T-helper 2 cell (primary cell): ENCODE measurements around the gene UBE2S.

Experiments used
- DNase-seq, 5 experiments: peaks; one replicate each; pipeline versions ENCODE4 v3.0.0 to v3.0.0-alpha.2; 2012 to 2022

UBE2S gene

GRCh38 chr19:55383279-55384130 lies 24.1 kb downstream of the UBE2S start:
- DNase-seq: peak in 2 of 5 experiments; percentile 30 to 78

DNA sequence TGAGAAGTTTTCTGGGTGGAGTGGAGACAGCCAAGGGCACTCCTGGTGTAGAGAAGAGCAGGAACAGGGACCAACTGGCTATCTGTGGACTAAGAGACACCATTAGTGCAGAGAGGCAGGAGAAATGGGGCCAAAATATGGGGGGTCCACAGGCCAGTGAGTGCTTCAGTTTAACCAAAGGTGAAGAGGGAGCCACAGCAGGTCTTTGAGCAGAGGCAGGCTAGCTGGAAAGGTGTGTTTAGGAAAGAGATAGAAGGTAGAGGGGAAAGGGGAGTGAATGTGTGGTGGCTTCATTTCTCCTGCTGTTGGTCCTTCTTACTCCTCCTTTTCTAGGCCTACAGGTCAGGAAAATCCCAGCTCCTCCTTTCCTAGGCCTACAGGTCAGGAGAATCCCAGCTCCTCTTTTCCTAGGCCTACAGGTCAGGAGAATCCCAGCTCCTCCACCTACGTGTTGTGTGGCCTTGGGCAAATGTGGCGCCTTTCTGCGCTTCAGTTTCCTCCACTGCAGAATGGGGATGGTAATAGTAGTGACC lies 25.0 kb downstream of the UBE2S start:
- DNase-seq: no peak

DNA sequence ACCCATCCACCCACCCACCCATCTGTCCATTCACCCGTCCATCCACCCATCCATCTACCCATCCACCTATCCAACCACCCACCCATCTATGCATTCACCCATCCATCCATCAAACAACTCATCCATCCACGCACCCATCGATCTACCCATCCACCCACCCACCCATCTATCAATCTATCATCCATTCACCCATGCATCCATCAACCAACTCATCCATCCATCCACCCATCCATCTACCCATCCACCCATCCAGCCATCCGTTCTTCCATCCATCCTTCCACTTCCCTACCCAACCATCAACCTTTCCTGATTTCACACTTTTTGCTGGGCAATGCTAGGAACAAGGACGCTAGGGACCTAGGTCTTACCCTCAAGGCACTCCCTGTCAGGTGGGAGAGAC lies 25.6 kb downstream of the UBE2S start:
- DNase-seq: no peak

DNA sequence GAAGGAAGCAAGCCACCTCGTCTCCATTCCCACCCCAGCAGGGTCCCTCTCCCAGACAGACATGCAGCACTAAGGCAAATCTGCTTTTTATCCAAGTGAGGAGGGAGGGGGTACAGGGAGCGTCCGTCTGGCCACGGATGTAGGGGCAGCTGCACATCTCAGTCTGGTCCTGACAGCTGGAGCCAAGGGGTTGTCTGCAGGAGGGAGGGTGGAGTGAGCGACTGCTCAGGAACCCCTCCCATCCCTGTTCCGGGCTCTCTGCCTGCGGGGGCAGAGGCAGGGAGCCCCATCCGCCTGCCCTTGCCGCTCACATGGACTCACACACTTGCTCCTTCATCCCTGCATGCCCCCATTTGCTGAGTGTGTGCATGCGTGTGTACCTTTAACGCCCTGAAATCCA lies 28.4 kb downstream of the UBE2S start:
- DNase-seq: no peak

GRCh38 chr19:55377356-55378131 lies 30.0 kb downstream of the UBE2S start:
- DNase-seq: no peak

- DNase-seq: no peak
These were observed 31.2 kb downstream of the UBE2S start, which contains the start of gene TMEM190 for GRCh38 chr19:55376241-55376933. TSS of gene TMEM190 (plus strand) at chr19:55376826. CDS start at chr19:55376854, 28 bp downstream.

GRCh38 chr19:55373993-55374757 lies 33.4 kb downstream of the UBE2S start:
- DNase-seq: no peak

- DNase-seq: no peak
These were observed 34.1 kb downstream of the UBE2S start for GRCh38 chr19:55373306-55373992.

GRCh38 chr19:55372316-55373081 lies 35.1 kb downstream of the UBE2S start:
- DNase-seq: no peak

DNA sequence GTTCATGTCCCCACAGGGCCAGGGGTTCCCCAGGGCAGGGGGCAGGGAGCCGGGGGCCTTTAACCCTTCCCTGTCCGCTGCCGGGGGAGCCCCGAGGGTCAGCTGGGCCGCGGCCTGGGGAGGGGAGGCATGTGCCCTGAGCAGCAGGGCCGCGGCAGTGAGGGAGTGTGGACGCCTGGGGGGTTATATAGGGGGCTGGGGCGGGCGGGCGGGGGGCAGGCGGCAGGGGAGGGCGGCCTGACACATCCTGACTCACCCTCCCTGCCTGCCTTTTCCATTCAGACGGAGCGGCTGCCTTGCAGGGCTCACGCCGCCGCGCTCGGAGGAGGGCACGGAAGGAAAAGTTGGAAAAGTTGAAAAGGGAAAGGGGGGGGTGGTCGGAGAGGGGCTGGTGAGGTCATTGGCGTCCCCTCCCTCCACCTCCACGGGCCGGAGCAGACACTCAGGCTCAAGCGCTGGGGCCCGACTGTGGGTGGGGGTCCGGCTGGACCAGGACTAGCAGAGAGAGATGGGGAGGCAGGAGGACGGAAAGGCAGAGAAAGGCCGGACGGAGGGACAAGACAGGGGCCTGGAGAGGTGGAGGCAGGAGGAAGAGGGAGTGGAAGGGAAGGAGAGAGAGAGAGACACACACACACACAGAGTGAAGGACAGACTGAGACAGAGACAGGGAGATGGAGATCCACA lies 37.1 kb downstream of the UBE2S start, which contains the start of gene IL11:
Gene IL11 (minus strand): TSS at position 159 of the 684 bp plus-strand sequence. CDS start 153 bp downstream, at position 6.
- no peak for DNase-seq

DNA sequence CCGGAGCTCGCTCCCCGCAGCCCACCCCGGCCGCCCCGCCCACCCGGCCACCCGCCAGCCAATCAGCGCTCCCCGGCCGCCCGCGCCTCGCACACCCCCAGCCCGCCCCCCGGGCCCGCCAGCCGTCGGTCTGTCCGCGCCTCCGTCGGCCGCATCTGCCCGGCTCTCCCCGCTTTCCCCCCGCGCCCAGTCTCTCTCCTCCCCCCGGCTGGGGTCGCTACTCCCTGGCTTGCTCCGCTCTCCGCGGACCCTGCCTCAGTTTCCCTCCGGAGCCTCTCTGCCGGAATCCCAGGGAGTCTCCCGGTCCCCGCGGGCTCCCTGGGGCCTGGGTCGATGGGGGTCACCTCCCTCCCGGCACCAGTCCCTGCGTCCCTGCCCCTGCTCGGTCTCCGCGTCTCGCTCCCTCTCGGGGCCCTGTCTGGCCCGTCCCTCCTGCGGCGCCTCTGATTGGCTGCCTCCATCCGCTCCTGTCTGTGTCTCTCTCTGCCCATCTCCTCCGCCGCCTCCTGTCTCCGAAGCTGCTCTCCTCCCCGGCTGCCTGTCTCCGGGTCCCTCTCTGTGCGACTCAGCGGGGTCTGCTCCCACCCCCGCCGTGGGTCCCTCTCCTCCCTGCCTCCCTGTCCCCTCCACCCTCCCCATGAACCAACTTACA lies 37.8 kb downstream of the UBE2S start:
- DNase-seq: peak in 1 of 5 experiments; percentile 39

GRCh38 chr19:55368701-55369563 lies 38.7 kb downstream of the UBE2S start:
- DNase-seq: no peak

DNA sequence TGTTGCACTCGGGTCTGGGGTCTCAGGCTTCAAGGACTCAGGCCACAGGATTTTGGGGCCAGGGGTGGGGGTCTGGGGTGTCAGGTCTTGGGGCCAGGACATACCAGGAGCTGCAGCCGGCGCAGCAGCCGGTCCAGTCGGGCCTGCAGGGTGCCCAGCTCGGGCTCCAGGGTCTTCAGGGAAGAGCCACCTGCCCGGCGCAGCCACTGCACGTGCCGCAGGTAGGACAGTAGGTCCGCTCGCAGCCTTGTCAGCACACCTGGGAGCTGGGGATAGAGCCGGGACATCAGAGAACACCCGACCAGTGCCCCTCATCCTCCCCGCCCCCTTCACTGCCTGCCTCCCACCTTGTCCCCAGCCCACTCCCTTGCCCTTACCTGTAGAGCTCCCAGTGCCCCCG lies 39.5 kb downstream of the UBE2S start:
- no peak for DNase-seq

DNA sequence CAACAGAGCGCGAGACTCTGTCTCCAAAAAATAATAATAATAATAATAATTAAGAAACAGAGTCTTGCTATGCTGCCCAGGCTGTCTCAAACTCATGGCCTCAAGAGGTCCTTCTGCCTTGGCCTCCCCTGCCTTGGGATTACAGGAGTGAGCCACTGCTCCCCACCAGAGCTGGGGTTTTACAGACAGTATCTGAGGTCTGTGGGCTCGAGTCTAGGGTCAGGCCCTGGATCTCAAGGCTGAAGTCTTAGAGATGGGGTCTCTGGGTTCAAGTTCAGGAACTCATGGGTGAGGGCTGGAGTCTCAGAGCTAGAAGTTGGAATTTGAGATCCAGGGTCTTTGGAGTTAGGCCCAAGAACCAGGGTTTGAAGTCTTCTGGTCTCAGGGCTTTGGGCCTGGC lies 40.8 kb downstream of the UBE2S start:
- no peak for DNase-seq

- no peak for DNase-seq
These were observed 41.6 kb downstream of the UBE2S start for GRCh38 chr19:55365964-55366363.

DNA sequence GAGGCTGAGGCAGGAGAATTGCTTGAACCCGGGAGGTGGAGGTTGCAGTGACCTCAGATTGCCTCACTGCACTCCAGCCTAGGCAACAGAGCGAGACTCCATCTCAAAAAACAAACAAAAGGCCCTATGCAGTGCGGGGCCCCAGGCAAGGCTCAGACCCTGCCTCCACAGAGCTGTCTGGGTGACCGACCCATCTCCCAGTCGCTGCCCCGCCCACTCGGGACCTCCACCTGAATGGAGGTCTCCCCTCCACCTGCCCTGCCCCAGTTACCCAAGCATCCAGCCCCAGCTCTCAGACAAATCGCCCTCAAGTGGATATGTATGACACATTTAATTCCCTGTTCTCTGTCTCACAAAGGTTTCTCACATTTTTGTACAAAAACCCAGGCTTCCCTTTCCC lies 42.3 kb downstream of the UBE2S start:
- no peak for DNase-seq

DNA sequence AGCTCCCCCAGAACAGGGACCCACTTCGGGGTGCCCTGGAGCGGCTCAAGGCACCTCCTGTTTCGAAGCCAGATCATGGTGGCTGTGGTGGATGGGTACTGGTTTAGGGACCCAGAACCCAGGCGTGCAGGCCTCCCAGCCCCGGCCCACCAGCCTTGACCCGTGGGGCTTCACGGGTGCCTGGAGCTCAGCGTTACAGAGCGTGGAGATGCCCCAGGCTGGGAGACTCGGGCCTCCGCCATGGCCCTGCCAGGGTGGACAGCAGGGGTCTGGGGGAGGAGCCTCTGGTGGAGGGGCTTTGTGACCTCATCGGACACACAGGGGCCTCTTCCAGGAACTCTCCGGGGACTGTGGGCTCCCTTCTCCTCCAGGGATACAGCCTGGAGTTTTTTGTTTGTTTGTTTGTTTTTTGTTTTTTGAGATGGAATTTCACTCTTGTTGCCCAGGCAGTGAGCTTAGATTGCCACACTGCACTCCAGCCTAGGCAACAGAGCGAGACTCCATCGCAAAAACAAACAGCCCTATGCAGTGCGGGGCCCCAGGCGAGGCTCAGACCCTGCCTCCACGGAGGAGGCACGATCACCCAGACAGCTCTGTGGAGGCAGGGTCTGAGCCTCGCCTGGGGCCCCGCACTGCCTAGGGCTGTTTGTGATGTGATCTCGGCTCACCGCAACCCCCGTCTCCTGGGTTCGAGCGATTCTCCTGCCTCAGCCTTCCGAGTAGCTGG lies 44.4 kb downstream of the UBE2S start, which contains the start of gene GARIN5B:
Gene GARIN5B (minus strand): TSS at position 271 of the 727 bp plus-strand sequence. CDS start 194 bp downstream, at position 77.
- DNase-seq: no peak
